NCI-H187 treated with DMSO at 0.1 percent for 48 hours (cell line): ENCODE measurements around the gene NR1I3.

Experiments used
- DNase-seq: peaks from one replicate; lab custom pipeline; 2025; lab: John Stamatoyannopoulos, UW

Gene NR1I3

DNA sequence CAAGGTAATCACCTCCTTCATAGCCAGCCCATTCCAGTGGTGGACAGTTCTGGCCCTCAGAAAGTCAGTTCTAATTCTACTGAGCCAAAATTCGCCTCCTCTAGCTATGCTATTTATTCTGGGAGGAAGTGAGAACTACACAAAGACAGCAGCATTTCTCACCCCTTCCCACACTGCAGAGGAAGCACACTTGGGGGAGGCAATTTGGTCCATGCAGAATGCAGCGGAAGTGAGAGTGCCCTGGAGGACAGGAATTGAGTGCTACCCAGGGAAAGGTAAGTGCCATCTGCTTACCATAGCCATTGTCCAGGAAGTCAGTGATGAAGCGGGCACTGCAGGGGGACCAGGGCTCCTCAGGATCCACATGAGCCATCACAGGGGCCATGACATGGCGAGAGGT lies 42.8 kb downstream of the NR1I3 start:
- no peak for DNase-seq

DNA sequence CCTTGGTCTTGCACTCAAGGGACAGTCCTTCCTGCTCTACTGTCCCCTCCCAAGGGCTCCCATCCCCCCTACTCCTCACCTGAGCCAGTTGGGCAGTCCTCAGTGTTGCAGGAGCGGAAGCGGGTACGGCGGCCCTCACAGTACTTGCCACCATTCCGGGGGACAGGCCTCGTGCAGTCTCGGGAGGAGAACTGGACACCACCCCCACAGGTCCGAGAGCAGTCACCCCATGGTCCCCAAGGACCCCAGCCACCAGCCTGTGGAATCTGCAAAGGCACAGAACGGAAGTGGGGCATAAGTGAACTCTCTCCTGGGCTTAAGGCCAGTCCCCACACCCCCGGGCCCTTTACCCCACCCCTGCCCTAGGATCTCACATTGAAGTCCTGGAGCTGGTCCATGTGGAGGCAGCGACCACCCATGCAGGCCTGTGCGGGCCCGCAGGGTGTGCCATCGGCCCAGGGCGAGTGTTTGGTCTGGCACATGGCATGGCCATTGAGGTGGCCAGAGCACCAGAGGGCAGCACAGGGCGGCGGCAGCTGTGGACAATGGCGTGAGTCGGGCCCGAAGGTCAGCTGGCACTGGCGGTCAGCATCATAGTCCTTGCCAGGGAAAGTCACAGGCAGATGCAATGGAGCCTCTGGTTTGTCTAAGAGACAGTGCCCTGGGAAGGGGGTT lies 44.3 kb downstream of the NR1I3 start:
- no peak for DNase-seq

DNA sequence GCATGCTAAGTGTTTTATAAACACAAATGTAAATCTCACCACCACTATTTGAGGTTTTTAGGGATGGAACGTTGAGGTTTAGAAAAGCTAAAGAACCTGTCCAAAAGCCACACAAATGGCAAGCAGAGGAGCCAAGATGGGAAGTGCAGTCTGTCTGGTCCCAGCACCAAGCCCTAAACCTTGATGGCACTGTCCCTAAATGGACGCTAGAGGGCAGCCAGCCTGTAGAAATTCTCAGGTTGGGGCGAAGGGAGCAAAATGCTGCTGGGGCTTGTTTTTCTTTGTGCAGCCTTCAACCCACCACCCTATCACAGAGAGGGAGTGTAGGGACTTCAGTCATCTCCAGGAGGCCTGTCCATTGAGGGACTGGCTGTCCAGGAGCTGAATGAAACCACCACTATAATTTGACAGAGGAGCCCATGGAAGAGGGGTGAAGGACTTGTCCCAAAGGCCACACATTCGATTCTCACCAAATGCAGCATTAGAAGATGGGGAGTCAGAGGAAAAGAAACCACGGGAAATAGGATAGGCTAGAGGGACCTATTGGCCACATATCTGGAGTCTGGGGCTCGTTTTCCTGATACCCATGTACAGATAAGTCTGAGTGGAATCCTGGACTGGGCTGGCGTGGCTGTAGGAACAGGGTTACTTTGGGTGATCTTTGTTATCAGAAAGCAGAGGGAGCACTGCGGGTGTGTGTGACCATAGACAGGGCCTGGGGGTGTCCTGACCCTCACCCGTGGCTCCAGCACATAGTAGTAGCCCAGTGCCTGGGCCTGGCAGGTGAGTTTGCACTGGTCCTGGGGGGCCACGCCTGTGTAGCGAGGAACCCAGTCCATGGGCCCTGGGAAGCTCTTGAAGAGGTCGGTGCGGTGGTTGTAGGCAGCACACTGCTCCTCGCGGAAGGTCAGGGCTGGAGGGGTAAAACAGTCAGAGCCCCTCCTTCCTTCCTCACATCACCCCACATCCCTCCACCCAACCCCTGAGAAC lies 45.2 kb downstream of the NR1I3 start:
- DNase-seq, result peak; percentile 59

DNA sequence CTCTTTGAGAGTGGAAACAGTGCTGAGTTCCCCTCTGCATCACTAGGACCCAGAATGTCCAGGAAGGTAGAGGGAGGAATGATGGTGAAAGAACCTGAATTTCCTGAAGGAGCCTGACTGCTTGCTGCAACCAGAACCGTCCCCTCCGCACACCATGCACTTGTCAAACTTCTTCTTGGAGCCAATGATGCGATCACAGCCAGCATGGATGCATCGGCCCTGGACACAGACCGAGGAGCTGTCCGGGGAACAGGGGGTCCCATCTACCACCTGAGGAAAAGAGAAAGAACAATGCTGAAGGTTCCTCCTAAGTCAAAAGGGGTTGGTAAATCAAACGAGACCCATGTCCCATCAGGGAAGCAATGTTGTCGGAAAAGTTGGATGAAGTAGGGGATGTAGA lies 46.0 kb downstream of the NR1I3 start:
- no peak for DNase-seq

DNA sequence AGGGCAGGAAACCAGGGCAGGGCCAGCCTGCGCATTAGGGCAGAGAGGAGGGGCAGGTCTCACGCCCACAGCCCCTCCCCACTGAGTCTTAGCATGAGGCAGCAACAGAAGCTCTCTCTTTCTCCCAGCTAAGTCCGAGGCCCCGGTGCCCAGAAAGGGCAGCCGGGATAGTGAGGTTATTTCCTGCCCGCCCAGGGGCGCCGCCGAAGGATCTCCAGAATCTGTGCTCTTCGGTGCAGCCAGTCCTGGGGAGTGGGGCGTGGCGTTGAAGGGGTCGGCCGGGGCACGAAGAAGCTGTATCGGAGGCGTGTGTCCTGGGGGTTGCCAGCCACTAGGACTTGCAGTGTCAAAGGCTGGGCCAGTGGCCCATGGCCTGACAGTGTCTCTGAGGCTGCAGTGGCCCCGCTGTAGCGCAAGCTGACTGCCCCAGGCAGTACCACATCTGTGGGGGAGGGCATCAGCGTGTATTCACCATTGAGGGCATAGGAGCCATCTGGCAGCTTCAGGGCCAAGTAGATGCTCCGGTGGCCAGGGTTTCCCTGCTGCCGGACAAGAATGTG lies 47.0 kb downstream of the NR1I3 start:
- DNase-seq, result no peak

DNA sequence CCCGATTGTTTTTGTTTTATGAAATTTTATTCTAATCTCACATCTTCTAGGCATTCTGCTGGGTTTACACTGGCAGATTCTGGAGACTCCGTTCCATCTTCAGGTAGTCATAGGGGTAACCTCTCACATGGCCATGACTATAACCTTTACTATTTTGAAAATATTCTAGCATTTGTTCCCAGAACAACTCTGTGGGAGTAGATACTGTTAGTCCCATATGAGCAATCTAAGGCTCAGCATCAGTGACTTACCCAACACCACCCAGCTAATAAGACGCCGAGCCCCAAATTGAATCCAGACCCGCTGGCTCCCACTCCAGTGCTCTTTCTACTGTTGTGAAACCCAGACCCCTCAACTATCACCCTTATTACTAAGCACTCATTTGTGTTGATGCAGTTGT lies 49.0 kb downstream of the NR1I3 start:
- DNase-seq, result no peak

DNA sequence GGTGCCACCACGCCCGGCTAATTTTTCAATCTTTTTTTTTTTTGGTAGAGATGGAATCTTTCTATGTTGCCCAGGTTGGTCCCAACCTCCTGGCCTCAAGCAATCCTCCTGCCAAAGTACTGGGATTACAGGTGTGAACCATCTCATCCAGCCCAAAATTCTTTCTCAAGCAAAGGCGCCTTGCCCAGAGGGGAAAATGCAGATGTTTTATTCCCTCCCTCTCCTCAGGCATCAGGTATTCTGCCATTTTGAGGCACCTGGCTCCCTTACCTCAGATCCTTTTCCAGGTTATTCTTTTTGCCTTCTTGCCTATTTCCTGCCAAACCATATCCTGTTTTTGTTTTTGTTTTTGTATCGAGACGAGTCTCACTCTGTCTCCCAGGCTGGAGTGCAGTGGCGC lies 49.6 kb downstream of the NR1I3 start:
- no peak for DNase-seq

DNA sequence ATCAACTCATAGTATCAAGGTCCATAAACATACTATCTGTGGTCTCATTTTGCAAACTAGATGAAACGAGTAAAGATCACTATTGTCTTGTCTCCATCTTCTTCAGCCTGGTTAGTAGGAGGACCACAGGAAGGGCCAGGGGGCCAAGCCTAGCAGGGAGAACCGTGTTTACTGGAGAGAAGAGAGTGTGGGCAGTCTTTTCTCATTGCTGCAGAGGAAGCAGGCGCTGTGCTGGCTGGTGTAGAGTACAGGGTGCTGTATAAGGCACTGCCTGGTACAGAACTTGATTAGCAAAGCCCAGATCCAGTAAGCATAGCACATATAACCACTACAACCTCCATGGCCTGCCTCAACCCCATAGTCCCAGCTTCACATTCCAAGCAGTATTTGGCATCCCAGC lies 50.7 kb downstream of the NR1I3 start:
- DNase-seq, result no peak

DNA sequence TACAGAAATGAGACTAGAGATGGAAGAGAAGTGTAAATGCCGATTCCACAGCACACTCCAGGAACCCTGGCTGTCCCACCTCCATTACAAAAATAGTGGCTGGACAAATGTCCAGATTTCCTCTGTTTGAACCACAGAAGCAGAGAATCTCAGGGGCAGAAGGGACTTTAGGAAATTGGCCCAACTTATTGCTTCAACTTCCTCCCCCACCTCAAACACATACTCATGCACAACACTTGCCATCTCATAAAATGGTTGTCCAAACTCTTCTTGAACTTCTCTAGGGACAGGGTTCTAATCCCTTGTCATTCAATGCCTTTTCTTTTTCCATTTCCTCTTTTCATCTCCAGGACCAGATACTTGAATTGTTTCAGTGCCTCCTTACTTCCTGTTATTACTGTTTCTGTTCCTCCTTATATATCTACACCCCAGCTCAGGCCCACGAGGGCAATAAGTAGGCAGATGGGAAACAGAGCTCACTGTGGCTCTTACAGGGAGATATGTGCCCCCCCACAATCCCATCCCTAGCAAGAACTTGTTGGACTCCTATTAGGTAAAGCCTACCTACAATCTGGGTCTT lies 52.2 kb downstream of the NR1I3 start:
- DNase-seq, result no peak

DNA sequence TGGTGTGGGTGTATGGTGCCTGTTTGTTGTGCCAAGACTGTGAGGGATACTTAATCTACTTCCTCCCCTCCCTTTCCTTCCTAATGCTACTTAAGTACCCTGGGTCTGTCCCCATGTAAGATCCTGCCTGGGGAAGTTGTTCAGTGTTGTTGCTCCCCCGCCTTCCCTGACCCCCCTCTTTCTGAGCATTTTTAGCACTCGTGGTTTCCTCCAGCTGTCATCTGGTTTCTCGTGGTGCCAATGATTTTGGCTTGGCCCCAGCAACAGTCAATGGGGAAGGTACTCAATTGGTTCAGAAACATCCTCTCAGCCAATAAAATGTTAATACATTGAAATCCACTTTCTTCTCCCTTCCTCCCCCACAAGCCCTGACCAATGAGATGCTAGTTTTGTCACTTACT lies 52.7 kb downstream of the NR1I3 start:
- DNase-seq, result no peak

DNA sequence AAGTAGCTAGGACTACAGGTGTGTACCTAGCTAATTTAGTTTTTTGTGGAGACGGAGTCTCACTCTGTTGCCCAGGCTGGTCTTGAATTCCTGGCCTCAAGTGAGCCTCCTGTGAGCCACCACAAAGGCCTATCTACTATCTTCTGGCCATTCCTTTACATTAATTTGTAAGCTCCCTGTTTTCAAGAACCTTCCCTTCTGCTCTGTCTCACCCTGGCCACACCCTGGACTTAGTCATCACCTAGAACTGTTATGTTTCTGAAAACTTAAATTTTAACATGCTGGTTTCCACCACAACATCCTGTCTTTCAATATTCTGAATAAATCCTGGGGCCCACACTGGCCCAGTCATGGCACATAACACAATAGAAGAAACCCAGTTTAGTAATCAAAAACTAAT lies 55.8 kb downstream of the NR1I3 start:
- no peak for DNase-seq

DNA sequence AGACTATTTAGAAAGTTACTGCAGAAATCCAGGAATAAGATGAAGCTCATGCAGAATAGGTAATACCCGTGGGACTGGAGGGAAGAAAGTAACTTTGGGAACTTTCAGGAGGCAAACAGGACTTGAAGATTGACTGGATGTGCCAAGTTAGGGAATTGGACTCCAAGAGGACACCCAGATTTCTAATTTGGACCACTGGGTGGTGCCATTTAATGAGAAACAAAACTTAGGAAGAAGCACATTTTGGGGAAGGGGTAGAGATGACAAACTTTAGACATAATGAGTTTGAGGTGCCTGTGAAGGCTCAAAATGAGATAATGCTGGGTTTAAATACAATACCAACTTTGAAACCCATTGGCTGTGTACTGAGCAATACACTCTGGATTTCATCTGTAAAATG lies 57.4 kb downstream of the NR1I3 start:
- no peak for DNase-seq

DNA sequence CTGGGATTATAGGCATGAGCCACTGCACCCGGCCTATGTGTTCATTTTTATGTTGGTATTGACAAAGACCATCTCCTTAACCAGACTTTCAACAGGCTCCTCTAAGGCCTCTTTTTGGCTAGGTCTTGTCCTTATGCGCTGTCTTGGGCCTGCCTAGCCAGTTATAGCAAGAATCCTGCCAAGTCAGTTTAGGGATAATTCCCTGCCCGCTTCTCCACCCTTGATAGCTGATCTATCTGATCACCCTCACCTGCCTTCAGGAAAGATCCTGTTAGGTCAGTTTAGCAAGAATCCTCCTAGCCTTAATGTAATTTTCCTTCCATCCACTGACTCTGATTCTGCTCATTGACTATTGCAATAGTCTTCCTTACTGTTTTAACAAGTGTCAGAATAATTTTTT lies 58.3 kb downstream of the NR1I3 start:
- no peak for DNase-seq
